ENCODE measurements around the gene TUBA1C.
"Not testable (repeated sequence)": the region's sequence is repeated elsewhere in the genome, so short reads cannot be mapped to it uniquely, and the experiment has no call there.

Gene TUBA1C

DNA sequence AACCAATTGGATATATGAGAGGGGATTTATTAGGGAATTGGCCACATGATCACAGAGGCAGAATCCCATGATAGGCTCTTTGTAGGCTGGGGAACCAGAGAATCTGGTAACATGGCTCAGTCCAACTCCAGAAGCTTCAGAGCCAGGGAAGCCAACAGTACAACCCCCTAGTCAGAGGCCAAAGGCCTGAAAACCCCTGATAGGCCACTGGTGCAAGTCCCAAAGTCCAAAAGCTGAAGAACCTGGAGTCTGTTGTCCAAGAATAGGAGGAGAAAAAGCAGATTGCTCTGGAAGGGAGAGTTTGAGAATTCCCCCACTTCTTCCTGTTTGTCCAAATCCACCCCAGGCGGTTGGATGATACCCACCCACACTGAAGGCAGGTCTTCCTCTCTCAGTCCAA is 49.9 kb downstream of the TUBA1C start:
- no peak for ATAC-seq

DNA sequence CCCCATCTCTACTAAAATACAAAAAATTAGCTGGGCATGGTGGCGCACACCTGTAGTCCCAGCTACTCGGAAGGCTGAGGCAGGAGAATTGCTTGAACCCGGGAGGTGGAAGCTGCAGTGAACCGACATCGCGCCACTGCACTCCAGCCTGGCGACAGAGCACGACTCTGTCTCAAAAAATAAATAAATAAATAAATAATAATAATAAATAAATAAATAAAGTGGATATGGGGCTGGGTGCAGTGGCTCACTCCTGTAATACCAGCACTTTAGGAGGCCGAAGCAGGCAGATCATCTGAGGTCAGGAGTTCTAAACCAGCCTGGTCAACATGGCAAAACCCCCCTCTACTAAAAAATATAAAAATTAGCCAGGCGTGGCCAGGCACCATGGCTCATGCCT is 52.2 kb downstream of the TUBA1C start:
- ATAC-seq: not testable (repeated sequence)

GRCh38 chr12:49320411-49321103 is 55.7 kb downstream of the TUBA1C start:
- ATAC-seq: not testable (repeated sequence)

GRCh38 chr12:49322367-49322707 is 57.5 kb downstream of the TUBA1C start:
- ATAC-seq: no peak

DNA sequence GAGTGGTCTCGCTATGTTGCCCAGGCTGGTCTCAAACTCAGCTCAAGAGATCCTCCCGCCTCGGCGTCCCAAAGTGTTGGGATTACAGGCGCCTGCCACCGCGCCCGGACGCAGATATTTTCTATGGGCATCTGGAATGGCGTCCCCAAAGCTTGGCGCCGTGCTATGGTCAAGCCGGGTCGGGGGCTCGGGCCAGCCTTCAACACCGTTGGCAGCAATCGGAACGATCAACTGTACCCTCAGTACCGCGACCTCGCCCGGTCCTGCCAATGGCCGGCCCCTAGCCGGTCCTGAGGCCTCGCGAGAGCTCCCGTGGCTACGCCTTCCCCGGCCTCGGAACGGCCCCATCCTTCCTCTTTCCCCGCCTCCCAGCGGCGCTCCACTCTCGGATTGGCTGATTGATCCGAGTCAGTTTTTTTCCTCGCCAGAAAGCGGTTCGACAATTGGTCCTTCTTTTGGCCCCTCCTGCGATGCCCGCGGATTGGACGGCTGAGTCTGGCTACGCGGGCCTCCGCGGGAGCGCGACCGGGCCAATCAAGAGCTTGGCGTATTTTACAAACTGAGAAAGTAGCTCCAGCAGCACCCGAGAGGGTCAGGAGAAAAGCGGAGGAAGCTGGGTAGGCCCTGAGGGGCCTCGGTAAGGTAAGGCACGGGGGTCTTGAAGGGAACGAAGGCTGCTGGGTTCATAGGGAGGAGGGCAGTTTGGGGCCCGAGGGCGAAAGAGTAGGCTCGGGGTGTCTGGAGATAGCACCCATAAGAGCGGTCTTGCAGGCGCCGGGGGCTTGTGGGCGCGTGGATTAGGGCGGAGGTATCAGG is 58.0 kb downstream of the TUBA1C start, which contains the start of gene TROAP:
TROAP (plus strand) TSS at position 548 of the 816 bp plus-strand sequence. CDS start 354 bp downstream, outside the sequence.
- peak; percentile 98 to 99 for ATAC-seq

GRCh38 chr12:49323524-49324097 is 58.7 kb downstream of the TUBA1C start:
- no peak for ATAC-seq
